Body of pancreas (tissue), 4 donors: ENCODE data around the gene SYT6. TPM values are rescaled to one million over a fixed set of nuclear protein-coding genes. Genes with fewer than 3 reads are reported as not detected.

Experiments used
- ATAC-seq: fragments of 150-250 bp; one replicate; pipeline ENCODE4 v1.9.1; 2016
- DNase-seq, 4 donors: peaks; one replicate each; pipeline ENCODE4 v3.0.0-alpha.2; 2019
- H3K27ac ChIP-seq, 4 donors: fragments of 200-600 bp; sonication (generic); 1 replicate in 3 of 4; 2 replicates in 1 of 4; pipeline versions ENCODE4 v1.5.1 to v1.6.1; 2016 to 2019; ENCODE audit warnings: mild to moderate bottlenecking in 1 of 4, mixed read lengths in 1 of 4, moderate library complexity in 1 of 4
- H3K27me3 ChIP-seq, 2 donors: fragments of 200-600 bp; sonication (generic); one replicate each; pipeline ENCODE4 v1.6.0; 2016; ENCODE audit warnings: mild to moderate bottlenecking in 1 of 2
- H3K36me3 ChIP-seq, 2 donors: fragments of 200-600 bp; sonication (generic); replicated peaks in 1 of 2; 2 replicates each; pipeline ENCODE4 v1.5.1; 2016; ENCODE audit warnings: low read depth in 2 of 2; ENCODE audit not compliant: insufficient read depth in 1 of 2
- H3K4me1 ChIP-seq: fragments of 200-600 bp; sonication (generic); one replicate; pipeline ENCODE4 v1.6.0; 2016
- H3K4me3 ChIP-seq, 2 donors: fragments of 200-600 bp; sonication (generic); 1 replicate in 1 of 2; 2 replicates in 1 of 2; pipeline ENCODE4 v1.5.1; 2016 to 2019
- H3K9me3 ChIP-seq, 3 donors: fragments of 200-600 bp; sonication (generic); 1 replicate in 2 of 3; 2 replicates in 1 of 3; pipeline ENCODE4 v1.5.1; 2016
- CTCF ChIP-seq, 7 experiments: fragments of 450-650 bp in 4 of 7; fragments of 200-600 bp in 3 of 7; sonication (generic) in 3 of 7; IDR thresholded peaks; one replicate each; pipeline ENCODE4 v1.5.1; 2016 to 2019; ENCODE audit warnings: antibody characterized with exemption in 7 of 7
- POLR2A ChIP-seq, 3 donors: fragments of 450-650 bp; IDR thresholded peaks; one replicate each; pipeline ENCODE4 v1.6.1; 2016; ENCODE audit warnings: antibody characterized with exemption in 3 of 3, mild to moderate bottlenecking in 2 of 3
- WGBS, 2 donors: methylation state at CpG; one replicate each; pipeline ENCODE4 v1.1.5; 2017; 5-methylcytosine and 5-hydroxymethylcytosine counted together
- intact Hi-C: fragments of 100-400 bp; cut with DNase I; formaldehyde crosslinking; loops from one replicate; pipeline ENCODE4 v1.15.1; 2023
- total RNA-seq, 2 donors: library from RNA; depleted of rRNA; stranded (reverse); fragments of >200 nt; gene quantifications; one replicate each; pipeline ENCODE4 v1.1.0, GENCODE V29; 2016

SYT6 gene
- total RNA-seq, 2 donors from 2014 or later, result 3.3 to 4.4 TPM

GRCh38 chr1:114081437-114082303, 72.0 kb downstream of the SYT6 start:
- H3K27ac ChIP-seq, result no peak overlapping the region
- ATAC-seq, result peak; percentile 24
- intact Hi-C loops, result no loop called here

GRCh38 chr1:114080511-114081436, 72.9 kb downstream of the SYT6 start:
- Histone ChIP-seq H3K27ac (no peak overlapping the region), H3K4me1 (no peaks in the 10 kb centered on the region), H3K36me3 (no peaks in the 10 kb centered on the region), H3K4me3 (no peak overlapping the region), H3K9me3 (no peaks in the 10 kb centered on the region), H3K27me3 (no peaks in the 10 kb centered on the region)
- WGBS, 2 donors, result 68 to 70% methylated on average over 9 to 12 of the region's 13 CpGs
- TF ChIP-seq CTCF (IDR thresholded peaks at IDR 0.05) (no peak), POLR2A (IDR thresholded peaks at IDR 0.05) (no peak)
- ATAC-seq (no peak), DNase-seq (no peak)
- intact Hi-C loops, result no loop called here

More at GRCh38 chr1:114081437-114082303, 72.0 kb downstream of the SYT6 start:
- H3K9me3 ChIP-seq, result no peaks in the 10 kb centered on the region
- peak in 1 of 4 donors; percentile 52 for DNase-seq
- no peaks in the 10 kb centered on the region for H3K27me3 ChIP-seq
- H3K4me3 ChIP-seq, result no peak overlapping the region
- H3K4me1 ChIP-seq, result no peaks in the 10 kb centered on the region
- WGBS, 2 donors, result 60 to 66% methylated on average over 15 to 17 of the region's 17 CpGs
- no peaks in the 10 kb centered on the region for H3K36me3 ChIP-seq
- TF ChIP-seq CTCF (IDR thresholded peaks at IDR 0.05) (no peak), POLR2A (IDR thresholded peaks at IDR 0.05) (no peak)

- no peaks in the 10 kb centered on the region for H3K27me3 ChIP-seq
- H3K36me3 ChIP-seq, result no peaks in the 10 kb centered on the region
- WGBS, 2 donors, result 79 to 83% methylated on average over 5 of the region's 5 CpGs
- intact Hi-C loops, result no loop called here
- TF ChIP-seq POLR2A (IDR thresholded peaks at IDR 0.05) (no peak), CTCF (IDR thresholded peaks at IDR 0.05) (no peak)
- DNase-seq (no peak), ATAC-seq (no peak)
- H3K4me1 ChIP-seq, result no peaks in the 10 kb centered on the region
- H3K27ac ChIP-seq, result no peak overlapping the region
- H3K4me3 ChIP-seq, result no peak overlapping the region
- no peaks in the 10 kb centered on the region for H3K9me3 ChIP-seq
These were observed 74.0 kb downstream of the SYT6 start for GRCh38 chr1:114079596-114080190.

GRCh38 chr1:114078116-114078515, 75.6 kb downstream of the SYT6 start:
- no peak for DNase-seq
- no peak overlapping the region for H3K27ac ChIP-seq
- no peaks in the 10 kb centered on the region for H3K27me3 ChIP-seq
- intact Hi-C loops, result no loop called here
- H3K9me3 ChIP-seq, result no peaks in the 10 kb centered on the region
- TF ChIP-seq CTCF (IDR thresholded peaks at IDR 0.05) (no peak), POLR2A (IDR thresholded peaks at IDR 0.05) (no peak)
- no peaks in the 10 kb centered on the region for H3K36me3 ChIP-seq
- WGBS, 2 donors, result 55 to 61% methylated on average over 4 of the region's 4 CpGs
- H3K4me3 ChIP-seq, result no peak overlapping the region
- H3K4me1 ChIP-seq, result no peaks in the 10 kb centered on the region
- ATAC-seq, result no peak
